Parathyroid adenoma (tissue), 2 donors: ENCODE data around the gene ZNF630.
A peak's percentile ranks its signal among the peaks of the same experiment; 100 is the strongest.

Experiments
- H2AFZ ChIP-seq: fragments of 300-600 bp; sonication (generic); one replicate; pipeline ENCODE4 v1.7.0; 2017; ENCODE audit warnings: antibody characterized with exemption, mild to moderate bottlenecking
- H3K27ac ChIP-seq: fragments of 300-600 bp; sonication (generic); one replicate; pipeline ENCODE4 v1.7.0; 2017
- H3K27me3 ChIP-seq: fragments of 300-600 bp; sonication (generic); one replicate; pipeline ENCODE4 v1.7.0; 2017; ENCODE audit warnings: low read length; ENCODE audit not compliant: control insufficient read depth, insufficient read depth
- H3K36me3 ChIP-seq: fragments of 300-600 bp; sonication (generic); one replicate; pipeline ENCODE4 v1.7.0; 2017; ENCODE audit warnings: low read length; ENCODE audit not compliant: control insufficient read depth, insufficient read depth
- H3K4me1 ChIP-seq: fragments of 300-600 bp; sonication (generic); one replicate; pipeline ENCODE4 v1.7.0; 2017; ENCODE audit warnings: control low read depth
- H3K4me2 ChIP-seq: fragments of 300-600 bp; sonication (generic); one replicate; pipeline ENCODE4 v1.7.0; 2017; ENCODE audit warnings: low read length
- H3K4me3 ChIP-seq: fragments of 300-600 bp; sonication (generic); one replicate; pipeline ENCODE4 v1.7.0; 2017; ENCODE audit warnings: low read depth, low read length
- H3K79me2 ChIP-seq: fragments of 300-600 bp; sonication (generic); one replicate; pipeline ENCODE4 v1.7.0; 2017; ENCODE audit warnings: control low read depth
- H3K9ac ChIP-seq: fragments of 300-600 bp; sonication (generic); one replicate; pipeline ENCODE4 v1.7.0; 2017; ENCODE audit warnings: mild to moderate bottlenecking
- H3K9me3 ChIP-seq: fragments of 300-600 bp; sonication (generic); one replicate; pipeline ENCODE4 v1.7.0; 2017; ENCODE audit warnings: low read length; ENCODE audit not compliant: control insufficient read depth
- TF ChIP-seq, protein P1 (sequence below): fragments of 300-600 bp; sonication (generic); IDR thresholded peaks from one replicate; pipeline ENCODE4 v1.7.0; 2017; ENCODE audit warnings: antibody characterized with exemption, mild to moderate bottlenecking
- donor health status: primary hyperparathyroidism.

Gene ZNF630

DNA sequence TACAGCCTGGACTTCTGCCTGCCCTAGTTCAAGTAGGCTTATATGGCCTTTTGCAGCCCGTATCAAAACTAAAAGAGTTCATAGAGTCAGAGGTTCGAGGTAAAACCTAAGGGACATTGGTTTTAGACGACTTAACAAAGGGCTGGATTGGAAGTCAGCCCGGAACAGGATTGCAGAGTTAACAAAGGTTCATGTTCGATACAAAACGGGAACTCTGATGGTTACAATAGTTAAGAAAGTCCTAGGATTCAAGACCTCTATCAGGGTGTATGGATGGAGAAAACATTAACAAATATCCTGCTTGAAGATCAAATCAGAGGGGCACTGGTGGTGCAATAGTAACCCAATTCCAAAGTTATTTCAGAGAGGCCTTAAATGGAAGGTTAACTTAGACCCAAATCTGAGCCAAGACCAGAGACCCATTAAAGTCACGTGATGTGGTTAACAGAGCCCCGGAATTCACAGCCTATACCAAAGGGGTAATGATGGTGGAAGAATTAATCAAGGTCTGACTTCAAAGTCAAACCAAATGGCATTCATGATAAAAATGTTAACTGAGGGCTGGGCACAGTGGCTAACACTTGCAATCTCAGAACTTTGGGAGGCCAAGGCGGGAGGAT lies 656 bp upstream of the ZNF630 start:
- no peaks in the 10 kb centered on the region for H3K36me3 ChIP-seq
- H3K27me3 ChIP-seq: no peaks in the 10 kb centered on the region
- peak overlapping the region; percentile 86 for H3K4me3 ChIP-seq
- H2AFZ ChIP-seq: peak overlapping the region; percentile 73
- H3K27ac ChIP-seq: peak overlapping the region; percentile 95
- no peaks in the 10 kb centered on the region for H3K9me3 ChIP-seq
- H3K4me1 ChIP-seq: no peaks in the 10 kb centered on the region
- TF ChIP-seq, protein P1, sequence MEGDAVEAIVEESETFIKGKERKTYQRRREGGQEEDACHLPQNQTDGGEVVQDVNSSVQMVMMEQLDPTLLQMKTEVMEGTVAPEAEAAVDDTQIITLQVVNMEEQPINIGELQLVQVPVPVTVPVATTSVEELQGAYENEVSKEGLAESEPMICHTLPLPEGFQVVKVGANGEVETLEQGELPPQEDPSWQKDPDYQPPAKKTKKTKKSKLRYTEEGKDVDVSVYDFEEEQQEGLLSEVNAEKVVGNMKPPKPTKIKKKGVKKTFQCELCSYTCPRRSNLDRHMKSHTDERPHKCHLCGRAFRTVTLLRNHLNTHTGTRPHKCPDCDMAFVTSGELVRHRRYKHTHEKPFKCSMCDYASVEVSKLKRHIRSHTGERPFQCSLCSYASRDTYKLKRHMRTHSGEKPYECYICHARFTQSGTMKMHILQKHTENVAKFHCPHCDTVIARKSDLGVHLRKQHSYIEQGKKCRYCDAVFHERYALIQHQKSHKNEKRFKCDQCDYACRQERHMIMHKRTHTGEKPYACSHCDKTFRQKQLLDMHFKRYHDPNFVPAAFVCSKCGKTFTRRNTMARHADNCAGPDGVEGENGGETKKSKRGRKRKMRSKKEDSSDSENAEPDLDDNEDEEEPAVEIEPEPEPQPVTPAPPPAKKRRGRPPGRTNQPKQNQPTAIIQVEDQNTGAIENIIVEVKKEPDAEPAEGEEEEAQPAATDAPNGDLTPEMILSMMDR: no peak
- no peaks in the 10 kb centered on the region for H3K79me2 ChIP-seq
- H3K4me2 ChIP-seq: peak overlapping the region; percentile 79
- no peak overlapping the region for H3K9ac ChIP-seq

DNA sequence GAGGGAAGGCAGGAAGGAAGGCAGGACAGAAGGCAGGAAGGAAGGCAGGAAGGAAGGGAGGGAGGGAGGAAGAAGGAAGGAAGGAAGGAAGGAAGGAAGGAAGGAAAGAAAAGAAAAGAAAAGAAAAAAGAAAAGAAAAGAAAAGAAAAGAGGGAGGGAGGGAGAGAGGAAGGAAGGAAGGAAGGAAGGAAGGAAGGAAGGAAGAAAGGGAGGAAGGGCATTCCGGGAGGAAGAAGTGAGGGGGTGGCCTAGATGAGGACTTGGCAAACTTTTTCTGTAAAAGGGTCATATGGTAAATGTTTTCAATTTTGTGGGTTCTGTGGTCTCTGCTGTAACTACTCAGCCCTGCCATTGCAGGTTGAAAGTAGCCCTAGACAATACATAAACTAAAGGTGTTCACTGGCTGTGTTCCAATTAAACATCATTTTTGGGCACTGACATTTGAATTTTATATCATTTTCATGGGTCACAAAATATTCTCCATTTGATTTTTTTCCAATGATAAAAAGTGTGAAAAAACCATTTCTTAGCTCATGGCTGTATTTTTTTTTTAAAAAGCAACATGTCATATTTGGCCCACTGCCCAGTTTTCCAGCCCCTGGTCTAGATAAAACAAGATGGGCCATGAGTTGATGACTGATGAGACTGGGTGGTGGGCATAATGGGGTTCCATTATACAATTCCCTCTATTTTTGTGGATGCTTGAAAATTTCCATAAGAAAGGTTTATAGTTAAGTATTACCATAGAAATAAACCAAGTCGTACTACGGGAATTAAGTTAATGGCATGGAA lies 3.1 kb downstream of the ZNF630 start:
- H3K27me3 ChIP-seq: no peaks in the 10 kb centered on the region
- H3K4me3 ChIP-seq: no peak overlapping the region
- H2AFZ ChIP-seq: no peak overlapping the region
- H3K4me2 ChIP-seq: no peak overlapping the region
- H3K9me3 ChIP-seq: no peaks in the 10 kb centered on the region
- no peak overlapping the region for H3K27ac ChIP-seq
- no peaks in the 10 kb centered on the region for H3K79me2 ChIP-seq
- no peak overlapping the region for H3K9ac ChIP-seq
- H3K4me1 ChIP-seq: no peaks in the 10 kb centered on the region
- H3K36me3 ChIP-seq: no peaks in the 10 kb centered on the region
- TF ChIP-seq, protein P1: no peak

DNA sequence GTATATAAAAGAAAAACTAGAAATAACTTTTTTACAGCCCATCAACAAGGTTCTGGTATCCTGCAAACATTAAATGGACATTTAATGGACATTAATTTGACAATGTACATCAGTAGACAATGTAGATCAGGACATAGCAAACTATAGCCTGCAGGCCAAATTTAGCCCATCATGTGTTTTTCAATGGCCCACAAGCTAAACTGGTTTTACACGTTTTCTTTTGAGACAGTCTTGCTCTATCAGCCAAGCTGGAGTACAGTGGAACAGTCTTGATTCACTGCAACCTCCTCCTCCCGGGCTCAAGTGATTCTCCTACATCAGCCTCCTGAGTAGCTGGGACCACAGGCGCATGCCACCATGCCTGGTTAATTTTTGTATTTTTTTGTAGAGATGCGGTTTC lies 7.2 kb downstream of the ZNF630 start:
- TF ChIP-seq, protein P1: no peak
- H2AFZ ChIP-seq: no peak overlapping the region
- H3K36me3 ChIP-seq: no peaks in the 10 kb centered on the region
- no peak overlapping the region for H3K4me2 ChIP-seq
- no peaks in the 10 kb centered on the region for H3K4me1 ChIP-seq
- H3K9ac ChIP-seq: no peak overlapping the region
- no peak overlapping the region for H3K4me3 ChIP-seq
- H3K27ac ChIP-seq: no peak overlapping the region
- H3K9me3 ChIP-seq: no peaks in the 10 kb centered on the region
- H3K79me2 ChIP-seq: no peaks in the 10 kb centered on the region
- H3K27me3 ChIP-seq: no peaks in the 10 kb centered on the region

DNA sequence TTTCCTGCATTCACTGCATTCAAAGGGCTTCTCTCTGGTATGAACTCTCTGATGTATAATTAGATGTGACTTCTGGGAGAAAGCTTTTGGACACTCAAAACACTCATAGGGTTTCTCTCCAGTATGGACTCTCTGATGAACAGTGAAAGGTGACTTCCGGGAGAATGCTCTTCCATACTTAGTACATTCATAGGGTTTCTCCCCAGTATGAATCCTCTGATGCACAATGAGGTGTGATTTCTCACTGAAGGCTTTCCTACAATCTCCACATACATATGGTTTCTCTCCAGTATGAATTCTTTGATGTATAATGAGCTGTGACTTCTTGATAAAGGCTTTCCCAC lies 12.2 kb downstream of the ZNF630 start:
- no peaks in the 10 kb centered on the region for H3K4me1 ChIP-seq
- H3K27ac ChIP-seq: no peak overlapping the region
- no peak overlapping the region for H3K4me3 ChIP-seq
- H3K4me2 ChIP-seq: no peak overlapping the region
- no peaks in the 10 kb centered on the region for H3K9me3 ChIP-seq
- no peaks in the 10 kb centered on the region for H3K27me3 ChIP-seq
- TF ChIP-seq, protein P1: no peak
- H2AFZ ChIP-seq: no peak overlapping the region
- H3K36me3 ChIP-seq: no peaks in the 10 kb centered on the region
- no peaks in the 10 kb centered on the region for H3K79me2 ChIP-seq
- H3K9ac ChIP-seq: no peak overlapping the region
